HG03064 (cell line): ENCODE measurements around the gene CISD2.
A peak's percentile ranks its signal among the peaks of the same experiment; 100 is the strongest.
"Not testable (repeated sequence)": the region's sequence is repeated elsewhere in the genome, so short reads cannot be mapped to it uniquely, and the experiment has no call there.

Source experiments
- ATAC-seq: cut with Tn5 transposase; IDR thresholded peaks from one replicate; pipeline ENCODE4 v1.9.1; 2021; ENCODE audit warnings: low read depth; ENCODE audit not compliant: unreplicated experiment

The CISD2 gene

GRCh38 chr4:102868781-102869568 is at the start of gene CISD2:
Gene CISD2, plus strand, starts transcription at chr4:102868992. Its CDS starts 93 bp downstream, at chr4:102869085.
- peak; percentile 88 for ATAC-seq

GRCh38 chr4:102819100-102819499 is 49.7 kb upstream of the CISD2 start:
- not testable (repeated sequence) for ATAC-seq

DNA sequence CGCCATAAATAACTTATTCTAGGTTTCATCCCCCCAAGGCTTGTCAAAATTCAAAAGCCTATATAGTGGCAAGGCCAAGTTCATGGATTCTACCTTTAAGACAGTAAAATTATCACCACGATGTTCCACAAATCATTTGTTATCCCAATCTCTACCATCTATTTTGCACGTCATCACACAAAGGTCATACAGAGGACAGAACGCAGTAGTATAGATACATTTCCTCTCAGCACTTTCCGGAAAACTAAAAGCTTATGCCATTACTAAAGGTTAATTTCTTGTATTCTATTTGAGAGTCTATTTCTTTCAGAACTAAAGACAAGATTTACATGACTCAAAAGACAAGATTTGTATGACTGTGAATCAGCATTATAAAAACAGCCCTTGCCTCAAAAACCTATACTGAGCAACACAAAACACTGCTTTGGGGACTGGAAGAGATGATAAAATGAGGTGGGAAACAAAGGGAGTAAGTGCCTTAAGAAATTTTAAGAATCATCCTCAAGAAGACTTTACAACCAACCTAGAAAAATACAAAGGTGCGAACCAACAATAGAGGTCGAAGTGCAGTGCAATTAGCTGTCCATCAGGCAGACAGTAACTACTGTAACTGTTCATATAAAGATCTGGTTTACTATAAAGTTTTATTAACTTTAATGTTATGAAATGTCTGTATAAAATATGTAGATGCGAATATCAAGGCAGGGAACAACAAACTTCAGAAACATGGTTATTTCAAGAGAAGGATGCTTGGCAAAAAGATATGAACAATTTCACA is 49.0 kb upstream of the CISD2 start:
- ATAC-seq: no peak

GRCh38 chr4:102823464-102823863 is 45.3 kb upstream of the CISD2 start:
- ATAC-seq: no peak

DNA sequence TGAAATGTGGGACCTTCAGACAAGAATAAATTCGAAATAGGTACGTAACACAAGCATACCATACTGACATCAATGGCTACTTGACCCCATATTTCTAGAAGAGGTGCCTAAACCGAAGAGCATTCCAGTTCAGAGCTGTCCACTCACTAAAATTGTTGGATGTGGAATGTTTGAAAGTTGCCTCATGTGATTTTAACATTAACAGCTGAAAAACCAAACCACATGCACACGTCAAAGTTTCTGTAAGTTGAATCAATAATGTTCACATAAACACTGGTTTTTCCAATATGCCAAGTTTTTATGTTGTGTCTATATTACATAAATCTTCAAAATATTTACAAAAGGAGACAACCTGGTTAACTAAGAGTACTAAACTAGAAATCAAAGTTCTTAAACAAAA is 44.9 kb upstream of the CISD2 start:
- no peak for ATAC-seq

DNA sequence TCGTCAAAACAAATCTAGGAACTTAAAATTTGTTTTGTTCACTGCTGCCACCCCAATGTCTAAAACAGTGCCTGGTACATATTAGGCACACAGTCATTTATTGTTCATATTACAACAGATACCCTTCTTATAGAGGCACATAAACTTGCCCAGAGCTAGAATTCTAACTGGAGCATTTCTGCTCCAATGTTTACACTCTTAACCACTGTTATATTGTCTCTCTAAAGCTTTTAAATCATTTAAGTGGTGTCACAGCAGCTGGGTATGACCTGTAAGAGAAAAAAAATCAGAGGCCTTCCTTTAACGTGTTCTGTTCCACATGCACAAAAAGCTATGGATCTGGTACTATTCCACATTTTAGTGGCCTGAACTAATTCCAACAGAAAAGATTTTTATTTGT is 44.4 kb upstream of the CISD2 start:
- no peak for ATAC-seq

DNA sequence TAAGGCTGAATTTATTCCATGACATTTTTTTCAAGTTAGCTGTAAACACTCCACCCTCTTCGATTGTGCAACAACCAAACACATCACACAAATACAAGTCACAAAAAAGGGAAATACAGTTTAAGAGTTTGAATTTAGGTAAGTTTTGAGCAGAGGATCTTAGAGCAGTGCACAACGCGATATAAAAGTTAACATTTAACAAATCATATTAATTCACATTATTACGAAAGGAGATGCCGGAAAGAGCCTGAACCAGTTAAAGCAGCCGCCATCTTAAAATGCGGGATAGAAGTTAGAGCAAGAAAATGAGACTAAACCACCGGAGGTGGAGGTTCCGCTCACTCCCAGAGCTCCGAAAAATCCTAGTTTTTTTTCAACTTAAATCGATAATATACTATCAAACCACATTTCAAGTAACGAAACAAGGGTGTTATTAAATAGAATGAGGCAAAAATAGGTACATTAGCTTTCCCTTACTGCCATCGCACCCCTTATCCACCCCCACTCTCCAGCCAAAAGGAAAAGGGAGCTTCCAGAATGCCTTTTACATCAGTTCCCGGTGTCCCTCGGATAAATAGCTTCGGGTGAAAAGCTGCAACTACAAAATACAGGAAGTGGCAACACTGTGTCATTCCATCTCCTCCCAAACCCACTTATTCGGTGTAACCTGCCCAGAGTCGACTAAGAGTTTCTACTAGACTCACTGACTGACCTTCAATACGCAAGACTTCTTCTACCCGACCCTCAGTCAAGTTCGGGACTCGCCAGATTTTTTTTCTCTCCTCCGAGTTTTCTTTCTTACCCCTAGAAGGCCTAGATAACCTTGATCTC is 43.3 kb upstream of the CISD2 start:
- no peak for ATAC-seq

DNA sequence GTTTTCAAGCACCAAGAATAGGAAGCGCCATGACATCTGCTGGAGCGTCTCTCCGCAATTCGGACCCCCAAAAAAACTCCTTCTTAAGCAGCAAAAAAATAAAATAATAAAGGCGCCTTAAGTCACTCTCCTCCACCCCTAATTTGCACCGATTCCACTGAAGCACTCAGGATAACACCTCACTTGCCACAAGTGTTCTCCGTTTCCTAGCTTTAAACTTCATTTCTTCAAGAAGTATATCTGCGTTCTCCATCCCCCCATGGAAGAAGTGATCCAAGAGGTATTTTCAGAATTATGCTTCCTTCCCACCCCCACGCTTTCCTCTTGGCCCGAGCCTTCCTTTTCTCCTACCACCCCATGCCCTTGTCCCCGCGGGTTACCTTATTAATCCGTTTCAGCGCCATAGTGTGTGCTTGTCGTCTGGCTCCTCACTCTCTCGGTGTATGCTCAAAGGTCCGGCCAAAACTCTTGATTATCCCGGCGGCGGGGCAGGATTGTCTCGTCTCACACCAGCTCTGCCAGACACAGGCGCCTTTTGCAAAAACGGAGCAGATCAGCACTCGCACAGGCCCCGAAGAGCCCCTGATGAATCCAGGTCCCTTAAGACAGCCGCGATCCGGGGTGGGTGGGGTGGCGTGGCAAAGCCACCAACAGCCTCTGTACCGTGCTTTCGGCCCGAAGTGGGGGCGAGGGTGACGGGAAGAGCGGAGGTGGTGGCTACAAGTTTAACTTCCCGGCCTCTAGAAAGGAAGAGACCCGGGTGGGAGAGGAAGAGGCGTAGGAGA is 42.5 kb upstream of the CISD2 start:
- no peak for ATAC-seq

DNA sequence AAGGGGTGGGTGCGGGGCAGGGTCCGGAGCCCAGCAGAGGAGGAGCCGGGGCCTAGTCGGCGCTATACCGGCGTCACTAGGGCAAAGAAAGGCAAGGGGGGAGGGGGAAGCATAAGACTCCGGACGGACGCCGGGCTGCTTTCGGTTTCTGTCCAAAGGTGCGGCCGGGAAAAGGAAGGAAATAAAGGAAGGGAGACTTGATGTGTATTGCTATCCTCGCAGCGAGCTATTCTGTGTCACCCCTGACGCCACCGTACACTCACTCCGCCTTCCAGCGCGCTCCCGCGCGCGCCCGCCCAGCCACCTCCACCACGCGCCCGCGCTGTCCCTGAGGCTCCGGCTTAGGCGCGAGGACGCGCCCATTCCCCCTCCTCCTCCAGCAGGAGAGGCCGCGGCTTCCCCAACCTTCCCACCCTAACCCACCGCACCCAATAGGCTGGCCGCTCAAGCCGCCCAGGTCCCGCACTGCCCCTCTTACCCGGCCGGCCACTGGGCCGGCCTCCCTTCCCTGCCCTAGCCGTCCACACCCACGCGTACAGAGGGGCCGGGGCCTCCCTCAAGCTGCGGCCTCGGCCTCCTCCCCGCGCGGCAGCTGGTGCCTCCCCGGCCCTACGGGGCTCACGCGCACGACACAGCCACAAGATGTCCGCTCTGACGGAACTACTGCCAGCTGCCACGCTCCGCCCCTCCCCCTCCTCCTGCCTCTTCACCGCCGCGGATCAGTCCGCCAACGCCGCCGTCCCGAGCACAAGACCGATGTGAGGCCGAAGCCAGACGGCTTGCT is 41.7 kb upstream of the CISD2 start, which contains the start of gene UBE2D3:
Gene UBE2D3 (minus strand): TSS at position 662 of the 784 bp plus-strand sequence. CDS start 1,043 bp downstream, outside the sequence.
- ATAC-seq: peak; percentile 37

DNA sequence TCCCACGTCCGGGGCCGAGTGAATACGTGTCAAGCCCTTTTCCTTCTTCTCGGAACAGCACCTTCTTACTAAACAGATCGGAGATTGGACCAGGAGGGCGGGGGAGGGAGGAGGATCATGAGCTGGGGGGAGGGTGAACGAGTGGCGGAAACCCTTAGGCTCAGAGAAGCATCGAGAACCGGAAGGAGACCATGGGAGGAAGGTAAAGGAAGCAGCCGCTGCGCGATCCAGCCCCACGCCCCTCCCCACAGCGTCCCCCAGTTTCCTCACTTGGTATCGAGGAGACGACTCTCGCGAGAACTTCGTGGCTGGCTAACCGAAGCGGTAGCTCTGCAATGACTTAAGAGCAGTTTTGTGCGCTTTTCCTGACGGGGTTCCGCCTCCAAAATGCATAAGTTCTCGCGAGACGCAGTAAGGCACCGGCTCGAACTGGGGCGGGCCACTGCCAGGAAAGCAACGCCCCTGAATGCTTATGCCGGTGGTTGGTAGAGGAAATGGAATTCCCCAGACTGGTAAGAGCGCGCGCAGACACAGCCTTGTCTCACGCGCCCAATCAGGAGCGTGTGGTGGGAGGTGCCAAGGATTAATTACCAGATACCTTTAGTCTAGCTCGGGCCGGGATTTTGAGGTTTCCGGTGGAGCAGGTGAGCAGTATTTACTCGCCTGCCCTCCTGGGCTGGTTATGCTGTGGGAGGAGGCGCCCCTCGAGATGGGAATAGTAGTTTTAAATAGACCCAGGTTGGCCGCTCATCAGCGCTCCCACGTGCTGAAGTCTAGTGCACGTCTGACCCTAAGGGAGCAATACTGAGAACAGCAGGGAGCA is 40.9 kb upstream of the CISD2 start:
- ATAC-seq: peak; percentile 74

GRCh38 chr4:102828497-102828808 is 40.3 kb upstream of the CISD2 start:
- no peak for ATAC-seq

GRCh38 chr4:102829803-102830202 is 39.0 kb upstream of the CISD2 start:
- ATAC-seq: no peak

DNA sequence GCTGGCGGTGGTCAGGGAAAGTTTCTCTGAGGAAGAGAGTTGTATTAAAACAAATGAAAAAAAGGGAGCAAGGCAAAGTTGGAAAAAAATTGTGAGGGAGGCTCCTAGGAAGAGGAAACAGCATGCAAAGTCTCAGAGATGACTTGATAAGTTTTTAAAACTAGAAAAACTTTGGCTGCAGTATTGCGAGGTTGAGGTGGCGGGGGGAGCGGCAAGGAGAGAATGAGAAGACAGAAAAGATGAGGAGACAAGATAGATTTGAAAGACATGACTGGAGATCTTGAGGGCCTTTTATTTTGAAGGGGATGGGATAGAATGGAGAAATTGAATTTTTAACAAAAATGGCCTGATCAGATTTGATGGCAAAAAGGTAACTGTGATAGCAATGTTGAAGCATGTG is 36.7 kb upstream of the CISD2 start:
- no peak for ATAC-seq

DNA sequence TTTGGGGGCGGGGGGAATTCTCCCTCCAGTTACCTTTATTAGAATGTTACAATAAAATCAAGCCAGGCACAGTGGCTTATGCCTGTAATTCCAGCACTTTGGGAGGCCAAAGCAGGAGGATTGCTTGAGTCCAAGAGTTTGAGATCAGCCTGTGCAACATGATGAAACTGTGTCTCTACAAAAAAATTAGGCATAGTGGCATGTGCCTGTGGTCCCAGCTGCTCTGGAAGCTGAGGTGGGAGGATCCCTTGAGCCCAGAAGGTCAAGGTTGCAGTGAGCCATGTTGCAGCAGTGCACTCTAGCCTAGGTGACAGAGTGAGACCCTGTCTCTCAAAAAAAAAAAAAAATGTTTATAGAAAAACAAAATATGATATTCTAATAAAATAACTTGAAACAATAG is 36.1 kb upstream of the CISD2 start:
- ATAC-seq: no peak

DNA sequence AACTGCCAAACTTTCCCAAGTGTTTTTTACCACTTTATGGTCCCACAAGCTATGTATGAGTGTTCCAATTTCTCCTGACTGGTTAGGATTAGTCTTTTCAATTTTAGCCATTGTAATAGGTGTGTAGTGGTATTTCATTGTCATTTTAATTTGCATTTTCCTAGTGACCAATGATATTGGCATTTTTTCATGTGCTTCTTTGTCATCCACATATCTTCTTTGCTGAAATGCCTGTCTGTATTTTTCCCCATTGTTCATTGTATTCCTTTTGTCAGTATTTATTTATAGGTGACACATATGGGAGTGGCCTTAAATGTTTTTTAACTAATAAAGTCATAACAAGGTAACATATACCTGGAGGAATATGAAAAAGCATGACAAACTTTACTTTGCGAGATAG is 32.2 kb upstream of the CISD2 start:
- ATAC-seq: no peak

GRCh38 chr4:102842367-102842766 is 26.4 kb upstream of the CISD2 start:
- no peak for ATAC-seq

- no peak for ATAC-seq
Observed at GRCh38 chr4:102843273-102843672, 25.5 kb upstream of the CISD2 start.

DNA sequence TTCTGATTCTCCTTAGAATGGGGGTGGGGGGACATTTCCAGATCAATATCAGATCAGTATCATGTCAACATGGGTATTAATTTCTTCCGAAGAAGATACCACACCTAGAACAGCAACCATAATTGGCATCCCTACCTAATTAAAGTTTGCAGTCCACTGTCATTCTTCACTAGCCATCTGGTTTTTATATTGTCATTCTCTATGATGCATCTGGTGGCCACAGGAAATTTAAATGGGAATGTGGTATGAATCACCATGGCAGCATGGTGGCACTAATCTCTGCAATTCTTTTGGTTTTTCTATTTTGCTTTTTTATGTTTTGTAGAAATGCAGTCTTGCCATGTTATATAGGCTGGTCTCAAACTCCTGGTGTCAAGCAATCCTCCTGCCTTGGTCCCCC is 24.9 kb upstream of the CISD2 start:
- no peak for ATAC-seq

DNA sequence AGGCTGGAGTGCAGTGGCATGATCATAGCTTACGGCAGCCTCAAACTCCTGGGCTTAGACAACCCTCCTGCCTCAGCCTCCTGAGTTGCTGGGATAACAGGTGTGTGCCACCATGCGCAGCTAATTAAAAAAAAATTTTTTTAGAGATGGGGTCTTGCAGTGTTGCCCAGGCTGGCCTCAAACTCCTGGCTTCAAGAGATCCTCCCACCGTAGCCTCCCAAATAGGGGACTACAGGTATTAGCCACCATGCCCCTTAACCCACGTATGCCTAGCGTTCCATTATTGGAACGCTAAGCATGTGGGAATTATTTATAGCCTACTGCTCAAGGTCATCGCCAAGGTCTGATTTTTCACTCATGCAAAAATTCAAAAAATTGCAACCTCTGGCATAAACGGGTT is 21.1 kb upstream of the CISD2 start:
- ATAC-seq: no peak
